GM19372 (cell line): ENCODE results near the gene CHRM1.
"Not testable (repeated sequence)": the region's sequence is repeated elsewhere in the genome, so short reads cannot be mapped to it uniquely, and the experiment has no call there.

Experiments used
- ATAC-seq: cut with Tn5 transposase; IDR thresholded peaks from one replicate; pipeline ENCODE4 v1.9.1; 2021; ENCODE audit warnings: mild to moderate bottlenecking, low read depth, moderate library complexity; ENCODE audit not compliant: unreplicated experiment

Gene CHRM1

GRCh38 chr11:62880231-62880802 is 40.8 kb downstream of the CHRM1 start:
- peak; percentile 28 for ATAC-seq

GRCh38 chr11:62879235-62879978 is 41.8 kb downstream of the CHRM1 start:
- ATAC-seq: no peak

GRCh38 chr11:62876712-62877111 is 44.5 kb downstream of the CHRM1 start:
- no peak for ATAC-seq

- ATAC-seq: no peak
These were observed 45.3 kb downstream of the CHRM1 start for GRCh38 chr11:62875698-62876478.

- no peak for ATAC-seq
These were observed 46.3 kb downstream of the CHRM1 start for GRCh38 chr11:62874851-62875250.

- ATAC-seq: no peak
These were observed 55.5 kb downstream of the CHRM1 start for GRCh38 chr11:62865635-62866034.

- ATAC-seq: no peak
These were observed 57.4 kb downstream of the CHRM1 start for GRCh38 chr11:62863687-62864335.

- ATAC-seq: not testable (repeated sequence)
These were observed 59.5 kb downstream of the CHRM1 start for GRCh38 chr11:62861564-62862192.

GRCh38 chr11:62860835-62861563 is 60.2 kb downstream of the CHRM1 start:
- ATAC-seq: no peak

- not testable (repeated sequence) for ATAC-seq
These were observed 61.9 kb downstream of the CHRM1 start for GRCh38 chr11:62859281-62859703.
